GM23248 (cell line): Measurements from ENCODE around the gene RAI1. TPM values are rescaled to one million over a fixed set of nuclear protein-coding genes. Genes with fewer than 3 reads are reported as not detected.
A peak's percentile ranks its signal among the peaks of the same experiment; 100 is the strongest.

ENCODE experiments used
- DNase-seq: peaks from one replicate; pipeline ENCODE4 v3.0.0-alpha.2; 2015
- H2AFZ ChIP-seq: fragments of 200-600 bp; sonication (generic); 2 replicates; pipeline ENCODE4 v1.6.1; 2016; ENCODE audit warnings: antibody characterized with exemption
- H3F3A ChIP-seq: fragments of 200-600 bp; sonication (generic); 2 replicates; pipeline ENCODE4 v1.6.1; 2016; ENCODE audit warnings: mild to moderate bottlenecking, antibody characterized with exemption, mixed run types; ENCODE audit not compliant: insufficient read depth
- H3K27ac ChIP-seq: fragments of 200-600 bp; sonication (generic); 2 replicates; pipeline ENCODE4 v1.5.1; 2016; ENCODE audit warnings: mild to moderate bottlenecking
- H3K27me3 ChIP-seq: fragments of 200-600 bp; sonication (generic); replicated peaks from 2 replicates; pipeline ENCODE4 v1.6.1; 2016; ENCODE audit warnings: mild to moderate bottlenecking; ENCODE audit not compliant: insufficient read depth
- H3K36me3 ChIP-seq: fragments of 200-600 bp; sonication (generic); 2 replicates; pipeline ENCODE4 v1.6.1; 2016; ENCODE audit warnings: low read depth, mild to moderate bottlenecking
- H3K4me1 ChIP-seq: fragments of 200-600 bp; sonication (generic); 2 replicates; pipeline ENCODE4 v1.6.1; 2016; ENCODE audit warnings: mild to moderate bottlenecking; ENCODE audit not compliant: insufficient read depth
- H3K4me2 ChIP-seq: fragments of 200-600 bp; sonication (generic); one replicate; pipeline ENCODE4 v1.6.1; 2016; ENCODE audit warnings: mild to moderate bottlenecking; ENCODE audit not compliant: unreplicated experiment
- H3K4me3 ChIP-seq: fragments of 200-600 bp; sonication (generic); 2 replicates; pipeline ENCODE4 v1.5.1; 2016; ENCODE audit warnings: mild to moderate bottlenecking
- H3K79me2 ChIP-seq: fragments of 200-600 bp; sonication (generic); 2 replicates; pipeline ENCODE4 v1.6.1; 2016; ENCODE audit warnings: mild to moderate bottlenecking; ENCODE audit not compliant: insufficient read depth
- H3K9ac ChIP-seq: fragments of 200-600 bp; sonication (generic); 2 replicates; pipeline ENCODE4 v1.6.1; 2016; ENCODE audit warnings: mild to moderate bottlenecking
- H3K9me2 ChIP-seq: fragments of 200-600 bp; sonication (generic); 2 replicates; pipeline ENCODE4 v1.6.1; 2016; ENCODE audit warnings: mixed run types, mild to moderate bottlenecking, moderate library complexity; ENCODE audit not compliant: insufficient read depth
- H3K9me3 ChIP-seq: fragments of 200-600 bp; sonication (generic); one replicate; pipeline ENCODE4 v1.6.1; 2017; ENCODE audit warnings: low read depth
- H4K20me1 ChIP-seq: fragments of 200-600 bp; sonication (generic); 2 replicates; pipeline ENCODE4 v1.6.0; 2016; ENCODE audit not compliant: insufficient read depth
- EZH2 ChIP-seq: fragments of 200-600 bp; sonication (generic); IDR thresholded peaks from 2 replicates; pipeline ENCODE4 v1.6.1; 2018; ENCODE audit warnings: antibody characterized with exemption, mild to moderate bottlenecking; ENCODE audit not compliant: insufficient read depth, poor library complexity, severe bottlenecking
- EZH2phosphoT487 ChIP-seq: fragments of 200-600 bp; sonication (generic); IDR thresholded peaks from 2 replicates; pipeline ENCODE4 v1.6.1; 2018; ENCODE audit warnings: antibody characterized with exemption, moderate library complexity, mild to moderate bottlenecking, low read depth; ENCODE audit not compliant: insufficient read depth
- WGBS, 2 experiments: methylation state at CpG; one replicate each; pipeline ENCODE4 v1.1.6; 2015 to 2017; ENCODE audit warnings: low lambda C conversion rate in 2 of 2, low coverage in 1 of 2; ENCODE audit errors: missing lambda C conversion rate in 2 of 2; 5-methylcytosine and 5-hydroxymethylcytosine counted together
- in situ Hi-C: fragments of 300-500 bp; cut with MboI; formaldehyde crosslinking; loops from 2 replicates; pipeline ENCODE4 v1.15.0; 2020
- polyA plus RNA-seq: library from polyadenylated mRNA; unstranded; fragments of >200 nt; fragmentation: Nextera tagmentation; extraction: Ambion mirVana; gene quantifications from 2 replicates; pipeline ENCODE4 v1.2.1, GENCODE V29; 2016
- total RNA-seq: library from RNA; depleted of rRNA; stranded (reverse); fragments of >200 nt; shearing (Covaris generic); gene quantifications from 2 replicates; pipeline ENCODE4 v1.2.3, GENCODE V29; 2014

The RAI1 gene
- total and polyA plus RNA-seq, 2 experiments from 2014 or later, result 5.2 to 9.1 TPM

DNA sequence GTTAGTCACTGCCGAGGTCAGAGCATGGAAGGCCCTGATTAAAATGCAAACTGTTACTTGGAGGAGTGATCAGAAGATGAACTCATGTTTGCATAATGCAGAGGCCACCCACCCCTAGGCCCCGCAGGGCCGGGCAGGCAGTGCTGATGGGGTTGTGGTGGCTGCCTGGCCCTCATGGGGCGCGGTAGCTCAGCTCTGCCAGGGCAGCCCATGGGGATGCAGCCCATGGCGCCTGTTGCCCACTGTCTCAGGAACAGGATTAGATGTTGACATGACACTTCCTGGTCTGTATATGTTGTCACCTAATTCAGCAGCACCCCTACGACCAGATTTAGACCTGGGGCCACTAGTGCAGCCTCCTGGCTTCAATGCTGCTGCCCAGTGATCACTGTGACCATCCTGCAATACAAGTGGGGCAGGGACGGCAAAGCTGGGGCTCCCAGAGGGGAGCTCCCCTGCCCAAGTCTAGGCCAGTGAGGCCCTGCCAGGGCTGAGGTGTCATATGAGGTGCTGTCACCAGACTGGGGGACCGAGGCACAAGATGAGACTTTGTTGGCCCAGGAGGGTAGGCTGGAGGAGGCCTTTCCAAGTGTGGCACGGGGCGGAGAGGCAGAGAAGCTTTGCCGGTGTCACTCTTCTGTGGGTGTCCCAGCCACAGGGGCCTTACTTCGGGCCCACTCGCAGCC, 49.1 kb downstream of the RAI1 start:
- DNase-seq, result no peak
- Histone ChIP-seq H3K9me3 (no peaks in the 10 kb centered on the region), H3K9ac (no peak overlapping the region), H3F3A (peaks cover 25% of the 10 kb centered on the region), H3K4me1 (peaks cover 12% of the 10 kb centered on the region), H4K20me1 (no peaks in the 10 kb centered on the region; the same call in 1 of the 2 replicates), H2AFZ (no peak overlapping the region), H3K9me2 (no peaks in the 10 kb centered on the region), H3K4me3 (no peak overlapping the region), H3K27me3 (no peaks in the 10 kb centered on the region), H3K4me2 (no peak overlapping the region), H3K36me3 (no peaks in the 10 kb centered on the region), H3K27ac (no peak overlapping the region), H3K79me2 (peaks cover 95% of the 10 kb centered on the region)
- in situ Hi-C loops, result no loop called here
- TF ChIP-seq EZH2 (no peak), EZH2phosphoT487 (no peak)
- WGBS, 2 experiments, result 82 to 85% methylated on average over 14 of the region's 14 CpGs

DNA sequence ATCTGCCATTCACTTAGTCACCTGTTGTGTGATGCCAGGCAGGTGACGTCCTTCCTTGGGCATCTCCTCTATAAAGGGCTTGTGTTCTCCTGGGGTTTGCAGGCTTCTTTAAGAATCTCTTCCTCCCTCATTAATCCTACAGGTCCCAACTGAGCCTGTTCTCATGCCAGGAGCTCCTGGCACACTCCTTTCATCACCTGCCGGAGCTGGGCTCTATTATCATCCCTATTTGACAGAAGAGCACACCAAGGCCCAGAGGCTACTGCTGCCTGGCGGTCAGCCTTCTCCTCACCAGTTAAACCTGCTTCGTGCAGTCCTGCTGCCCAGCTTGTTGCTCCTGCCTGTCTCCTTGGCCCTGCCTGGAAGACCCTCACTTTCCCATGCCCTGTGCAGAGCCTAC, 51.2 kb downstream of the RAI1 start:
- Histone ChIP-seq H3K4me3 (no peak overlapping the region), H2AFZ (no peak overlapping the region), H3K4me2 (no peak overlapping the region), H3K27me3 (no peaks in the 10 kb centered on the region), H3K36me3 (no peaks in the 10 kb centered on the region), H3K27ac (no peak overlapping the region), H3K4me1 (peaks cover 12% of the 10 kb centered on the region), H3K9me2 (no peaks in the 10 kb centered on the region), H3F3A (peaks cover 22% of the 10 kb centered on the region), H4K20me1 (no peaks in the 10 kb centered on the region; the same call in 1 of the 2 replicates), H3K79me2 (peaks cover 97% of the 10 kb centered on the region), H3K9ac (no peak overlapping the region), H3K9me3 (no peaks in the 10 kb centered on the region)
- TF ChIP-seq EZH2phosphoT487 (no peak), EZH2 (no peak)
- DNase-seq, result no peak
- WGBS, 2 experiments, result 90 to 97% methylated on average over 4 of the region's 4 CpGs
- in situ Hi-C loops, result no loop called here

DNA sequence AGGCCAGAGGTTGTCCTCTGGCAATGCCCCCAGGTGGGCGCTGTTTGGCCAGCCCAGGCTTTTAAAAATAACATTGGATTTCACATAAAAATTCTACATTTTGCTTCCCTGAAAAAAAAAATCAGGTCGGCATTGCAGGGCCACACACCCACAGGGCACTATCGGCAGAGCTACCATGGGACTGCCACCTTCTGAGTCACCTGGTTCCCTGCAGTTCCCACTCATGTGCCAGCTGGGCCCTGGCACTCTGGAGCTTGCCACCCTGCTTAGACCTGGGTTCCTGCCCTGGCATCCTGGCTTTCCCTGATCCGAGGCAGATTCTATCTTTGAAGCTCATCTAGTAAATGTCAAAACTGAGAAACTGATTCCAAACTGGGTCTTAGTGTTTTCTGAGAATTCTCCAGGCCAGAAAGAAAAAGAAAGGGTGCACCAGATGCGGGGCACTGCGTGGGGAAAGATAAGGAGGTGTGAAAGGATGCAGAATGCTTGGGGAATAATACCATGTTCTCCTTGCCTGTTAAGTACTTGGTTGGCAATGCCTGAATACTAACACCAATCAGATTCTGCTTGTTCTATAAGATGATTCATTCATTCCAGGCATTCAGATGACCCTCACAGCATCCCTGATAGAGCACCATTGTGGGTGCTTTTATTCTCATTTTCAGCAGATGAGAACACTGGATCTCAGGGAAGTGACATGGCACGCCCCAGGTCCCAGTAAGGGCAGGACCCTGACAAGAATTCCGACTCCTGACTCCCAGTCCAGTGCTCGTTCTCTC, 51.8 kb downstream of the RAI1 start:
- in situ Hi-C loops, result no loop called here
- no peak overlapping the region for H3K4me2 ChIP-seq
- TF ChIP-seq EZH2phosphoT487, result no peak
- no peak for TF ChIP-seq EZH2
- H3K4me3 ChIP-seq, result no peak overlapping the region
- no peaks in the 10 kb centered on the region; the same call in 1 of the 2 replicates for H4K20me1 ChIP-seq
- DNase-seq, result peak; percentile 85
- 88 to 90% methylated on average over 9 of the region's 9 CpGs for WGBS, 2 experiments
- H3K9me3 ChIP-seq, result no peaks in the 10 kb centered on the region
- H2AFZ ChIP-seq, result no peak overlapping the region
- no peaks in the 10 kb centered on the region for H3K9me2 ChIP-seq
- H3K9ac ChIP-seq, result no peak overlapping the region
- peaks cover 97% of the 10 kb centered on the region for H3K79me2 ChIP-seq
- no peaks in the 10 kb centered on the region for H3K27me3 ChIP-seq
- H3F3A ChIP-seq, result peaks cover 22% of the 10 kb centered on the region
- no peaks in the 10 kb centered on the region for H3K36me3 ChIP-seq
- H3K4me1 ChIP-seq, result peaks cover 12% of the 10 kb centered on the region
- peak overlapping the region; percentile 44 for H3K27ac ChIP-seq

DNA sequence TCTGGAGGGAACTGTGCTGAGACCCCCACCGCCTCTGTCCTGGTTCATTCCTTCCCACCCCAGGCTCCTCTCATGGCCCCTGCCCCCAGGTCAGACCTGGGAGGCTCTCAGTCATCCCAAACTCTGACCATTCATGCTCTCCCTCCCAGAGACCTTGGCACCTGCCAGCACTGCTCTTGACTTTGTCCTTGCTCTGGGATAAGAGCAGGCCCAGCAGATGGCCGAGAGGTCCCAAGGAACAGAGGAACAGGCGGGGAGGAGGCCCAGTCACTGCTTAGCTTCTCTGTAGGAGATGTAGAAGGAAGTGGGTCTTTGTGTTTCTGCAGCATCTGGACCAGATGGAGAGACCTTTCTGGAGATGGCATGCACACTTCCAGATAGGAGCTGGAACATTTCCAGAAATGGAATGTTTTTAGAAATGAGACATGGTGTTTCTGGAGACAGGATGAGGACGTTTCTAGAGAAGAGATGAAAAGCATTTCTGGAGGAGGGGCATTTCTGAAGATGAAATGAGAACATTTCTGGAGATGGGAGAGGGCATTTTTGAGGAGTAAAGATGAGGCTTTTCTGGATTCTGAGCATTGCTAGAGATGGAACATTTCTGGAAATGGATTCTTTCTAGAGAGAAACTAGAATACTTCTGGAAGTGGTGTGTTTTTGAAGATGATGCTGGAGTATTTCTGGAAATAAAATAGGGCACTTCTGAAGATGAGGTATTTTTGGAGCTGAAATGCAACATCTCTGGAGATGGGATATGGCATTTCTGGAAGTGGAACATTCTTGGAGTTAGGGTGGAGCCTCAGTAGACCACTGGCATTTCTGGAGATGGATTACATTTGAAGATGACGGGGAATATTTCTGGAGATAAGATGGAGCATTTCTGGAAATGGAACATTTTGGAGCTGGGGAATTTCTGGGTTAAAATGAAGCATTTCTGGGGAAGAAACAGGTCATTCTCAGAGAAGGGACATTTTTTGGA, 55.2 kb downstream of the RAI1 start:
- Histone ChIP-seq H3F3A (peaks cover 22% of the 10 kb centered on the region), H3K4me3 (no peak overlapping the region), H3K4me1 (peaks cover 36% of the 10 kb centered on the region), H3K27ac (no peak overlapping the region), H3K27me3 (no peaks in the 10 kb centered on the region), H3K9me3 (no peaks in the 10 kb centered on the region), H3K36me3 (no peaks in the 10 kb centered on the region), H3K4me2 (no peak overlapping the region), H2AFZ (no peak overlapping the region), H3K79me2 (peaks cover 93% of the 10 kb centered on the region), H4K20me1 (no peaks in the 10 kb centered on the region), H3K9me2 (no peaks in the 10 kb centered on the region), H3K9ac (no peak overlapping the region)
- in situ Hi-C loops, result no loop called here
- DNase-seq, result no peak
- 52 to 67% methylated on average over 4 to 5 of the region's 5 CpGs for WGBS, 2 experiments
- no peak for TF ChIP-seq EZH2phosphoT487
- no peak for TF ChIP-seq EZH2
